OCI-LY7 (cell line): ENCODE data around the gene CGN. TPM values are rescaled to one million over a fixed set of nuclear protein-coding genes. Genes with fewer than 3 reads are reported as not detected.

ENCODE experiments used
- BruUV-seq: library from RNA; stranded (reverse); fragments of 400-500 nt; replicated peaks from 2 replicates; lab custom pipeline; 2021; lab: Mats Ljungman, UMichigan
- CTCF ChIA-PET: fragments of 300-600 bp; sonication (Branson Sonifier 250); formaldehyde crosslinking; loops from one replicate; lab custom pipeline; 2022; ENCODE audit warnings: antibody characterized with exemption; ENCODE audit not compliant: unreplicated experiment; lab: Charles Lee
- POLR2A ChIA-PET: fragments of 300-600 bp; sonication (Branson Sonifier 250); formaldehyde crosslinking; loops from one replicate; lab custom pipeline; 2022; ENCODE audit warnings: antibody characterized with exemption; lab: Charles Lee
- DNase-seq: peaks from one replicate; pipeline ENCODE4 v3.0.0-alpha.2; 2015; ENCODE audit warnings: low spot score
- H2AFZ ChIP-seq: fragments of 200-600 bp; sonication (generic), shearing (Covaris generic); 2 replicates; pipeline ENCODE4 v1.6.1; 2014; ENCODE audit warnings: mild to moderate bottlenecking, antibody characterized with exemption, low read length, moderate library complexity
- H3K27ac ChIP-seq: fragments of 200-600 bp; sonication (generic); 2 replicates; pipeline ENCODE4 v1.5.1; 2014; ENCODE audit warnings: mixed run types, low read depth, mild to moderate bottlenecking, moderate library complexity, low read length, inconsistent platforms; ENCODE audit not compliant: poor library complexity, severe bottlenecking
- H3K36me3 ChIP-seq: fragments of 200-600 bp; sonication (generic); 2 replicates; pipeline ENCODE4 v1.6.1; 2014; ENCODE audit warnings: mild to moderate bottlenecking, antibody characterized with exemption, low read length, moderate library complexity, mixed read lengths; ENCODE audit not compliant: insufficient read depth
- H3K4me1 ChIP-seq: fragments of 200-600 bp; sonication (generic); 2 replicates; pipeline ENCODE4 v1.5.1; 2014; ENCODE audit warnings: mild to moderate bottlenecking, low read length; ENCODE audit not compliant: insufficient read depth, poor library complexity, severe bottlenecking
- H3K4me2 ChIP-seq: fragments of 200-600 bp; sonication (generic); 2 replicates; pipeline ENCODE4 v1.6.1; 2014; ENCODE audit warnings: mild to moderate bottlenecking, low read length
- H3K4me3 ChIP-seq: fragments of 200-600 bp; sonication (generic); 2 replicates; pipeline ENCODE4 v1.5.1; 2014; ENCODE audit warnings: mild to moderate bottlenecking, low read depth, low read length; ENCODE audit not compliant: poor library complexity, severe bottlenecking
- H3K79me2 ChIP-seq: fragments of 200-600 bp; sonication (generic); 2 replicates; pipeline ENCODE4 v1.6.1; 2016; ENCODE audit warnings: low read depth, mild to moderate bottlenecking, low read length, moderate library complexity, mixed read lengths; ENCODE audit not compliant: insufficient read depth
- H3K9me2 ChIP-seq: fragments of 200-600 bp; sonication (generic); 2 replicates; pipeline ENCODE4 v1.6.1; 2016; ENCODE audit warnings: mild to moderate bottlenecking, low read length, mixed read lengths; ENCODE audit not compliant: insufficient read depth
- H3K9me3 ChIP-seq: fragments of 200-600 bp; sonication (generic); 2 replicates; pipeline ENCODE4 v1.6.1; 2014; ENCODE audit warnings: mild to moderate bottlenecking, mixed run types, low read length, mixed read lengths
- H4K20me1 ChIP-seq: fragments of 200-600 bp; sonication (generic); 2 replicates; pipeline ENCODE4 v1.6.1; 2014; ENCODE audit warnings: mild to moderate bottlenecking, antibody characterized with exemption, low read length, moderate library complexity, mixed read lengths; ENCODE audit not compliant: insufficient read depth
- EZH2phosphoT487 ChIP-seq: fragments of 200-600 bp; sonication (generic); IDR thresholded peaks from 2 replicates; pipeline ENCODE4 v1.6.1; 2018; ENCODE audit warnings: low read depth, borderline replicate concordance, mild to moderate bottlenecking, mixed run types, antibody characterized with exemption, low read length, moderate library complexity, mixed read lengths
- intact Hi-C: fragments of 100-400 bp; cut with micrococcal nuclease; formaldehyde crosslinking; loops from one replicate; pipeline ENCODE4 v1.10.0; 2022; ENCODE audit not compliant: unreplicated experiment
- total RNA-seq, 2 experiments: library from RNA; depleted of rRNA in 1 of 2; stranded (reverse); fragments of >200 nt in 1 of 2; shearing (Covaris generic) in 1 of 2; gene quantifications; 2 replicates each; pipeline ENCODE4 v1.2.3, GENCODE V29; 2014 to 2022
- TF ChIP-seq, protein P1 (sequence below): fragments of 200-600 bp; sonication (generic); conservative IDR thresholded peaks from 2 replicates; pipeline ENCODE4 v1.5.1; 2014; ENCODE audit warnings: mild to moderate bottlenecking, antibody characterized with exemption, low read length, moderate library complexity, mixed read lengths

Gene CGN
- total RNA-seq, 2 experiments from 2014 or later, result 1.7 to 5.5 TPM

GRCh38 chr1:151518431-151518830 lies 7.2 kb downstream of the CGN start:
- CTCF ChIA-PET, result no interaction called here

GRCh38 chr1:151518936-151519335 lies 7.7 kb downstream of the CGN start:
- POLR2A ChIA-PET, result no interaction called here
- TF ChIP-seq, protein P1, sequence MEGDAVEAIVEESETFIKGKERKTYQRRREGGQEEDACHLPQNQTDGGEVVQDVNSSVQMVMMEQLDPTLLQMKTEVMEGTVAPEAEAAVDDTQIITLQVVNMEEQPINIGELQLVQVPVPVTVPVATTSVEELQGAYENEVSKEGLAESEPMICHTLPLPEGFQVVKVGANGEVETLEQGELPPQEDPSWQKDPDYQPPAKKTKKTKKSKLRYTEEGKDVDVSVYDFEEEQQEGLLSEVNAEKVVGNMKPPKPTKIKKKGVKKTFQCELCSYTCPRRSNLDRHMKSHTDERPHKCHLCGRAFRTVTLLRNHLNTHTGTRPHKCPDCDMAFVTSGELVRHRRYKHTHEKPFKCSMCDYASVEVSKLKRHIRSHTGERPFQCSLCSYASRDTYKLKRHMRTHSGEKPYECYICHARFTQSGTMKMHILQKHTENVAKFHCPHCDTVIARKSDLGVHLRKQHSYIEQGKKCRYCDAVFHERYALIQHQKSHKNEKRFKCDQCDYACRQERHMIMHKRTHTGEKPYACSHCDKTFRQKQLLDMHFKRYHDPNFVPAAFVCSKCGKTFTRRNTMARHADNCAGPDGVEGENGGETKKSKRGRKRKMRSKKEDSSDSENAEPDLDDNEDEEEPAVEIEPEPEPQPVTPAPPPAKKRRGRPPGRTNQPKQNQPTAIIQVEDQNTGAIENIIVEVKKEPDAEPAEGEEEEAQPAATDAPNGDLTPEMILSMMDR, result no peak
- no peak overlapping the region for H2AFZ ChIP-seq
- H3K4me3 ChIP-seq, result no peak overlapping the region
- no peak overlapping the region for H3K4me2 ChIP-seq
- H3K9me3 ChIP-seq, result no peaks in the 10 kb centered on the region
- H3K27ac ChIP-seq, result no peak overlapping the region
- no peaks in the 10 kb centered on the region for H3K36me3 ChIP-seq
- H4K20me1 ChIP-seq, result no peaks in the 10 kb centered on the region
- CTCF ChIA-PET, result no interaction called here
- DNase-seq, result no peak
- no peaks in the 10 kb centered on the region for H3K79me2 ChIP-seq
- no peaks in the 10 kb centered on the region for H3K9me2 ChIP-seq
- H3K4me1 ChIP-seq, result peaks cover 2% of the 10 kb centered on the region
- intact Hi-C loops, result no loop called here
- no TSS peak for BruUV-seq

More at GRCh38 chr1:151518431-151518830, 7.2 kb downstream of the CGN start:
- Histone ChIP-seq H3K4me2 (no peak overlapping the region), H3K4me3 (no peak overlapping the region), H3K9me3 (no peaks in the 10 kb centered on the region), H4K20me1 (no peaks in the 10 kb centered on the region), H3K27ac (no peak overlapping the region), H3K36me3 (no peaks in the 10 kb centered on the region), H3K4me1 (peaks cover 7% of the 10 kb centered on the region), H3K9me2 (no peaks in the 10 kb centered on the region), H3K79me2 (no peaks in the 10 kb centered on the region), H2AFZ (no peak overlapping the region)
- no peak for DNase-seq
- BruUV-seq, result no TSS peak
- intact Hi-C loops, result no loop called here
- TF ChIP-seq, protein P1, result no peak
- TF ChIP-seq EZH2phosphoT487, result no peak
- POLR2A ChIA-PET, result interaction anchor here (0.6 kb wide), 2 partner anchors 21 to 147 kb away, joined by 3 to 4 read pairs; no protein-coding TSS in a partner anchor

GRCh38 chr1:151519667-151520066 lies 8.5 kb downstream of the CGN start:
- POLR2A ChIA-PET, result interaction anchor here (0.7 to 1.2 kb wide), 2 partner anchors 9 to 15 kb away, joined by 3 to 4 read pairs; no protein-coding TSS in a partner anchor
- CTCF ChIA-PET, result no interaction called here
- H4K20me1 ChIP-seq, result no peaks in the 10 kb centered on the region
- no peaks in the 10 kb centered on the region for H3K9me3 ChIP-seq
- no peaks in the 10 kb centered on the region for H3K4me1 ChIP-seq
- no peaks in the 10 kb centered on the region for H3K79me2 ChIP-seq
- H3K36me3 ChIP-seq, result no peaks in the 10 kb centered on the region
- no peak overlapping the region for H2AFZ ChIP-seq
- H3K27ac ChIP-seq, result no peak overlapping the region
- no TSS peak for BruUV-seq
- H3K4me3 ChIP-seq, result no peak overlapping the region
- intact Hi-C loops, result no loop called here
- TF ChIP-seq, protein P1, result no peak
- TF ChIP-seq EZH2phosphoT487, result no peak
- DNase-seq, result no peak
- H3K4me2 ChIP-seq, result no peak overlapping the region
- H3K9me2 ChIP-seq, result no peaks in the 10 kb centered on the region
